GM21423 (cell line): ENCODE results near the gene TAF11L11.
"Not testable (repeated sequence)": the region's sequence is repeated elsewhere in the genome, so short reads cannot be mapped to it uniquely, and the experiment has no call there.

Experiments used
- ATAC-seq: cut with Tn5 transposase; IDR thresholded peaks from one replicate; pipeline ENCODE4 v1.9.1; 2021; ENCODE audit warnings: mild to moderate bottlenecking, moderate library complexity; ENCODE audit not compliant: unreplicated experiment

The TAF11L11 gene

DNA sequence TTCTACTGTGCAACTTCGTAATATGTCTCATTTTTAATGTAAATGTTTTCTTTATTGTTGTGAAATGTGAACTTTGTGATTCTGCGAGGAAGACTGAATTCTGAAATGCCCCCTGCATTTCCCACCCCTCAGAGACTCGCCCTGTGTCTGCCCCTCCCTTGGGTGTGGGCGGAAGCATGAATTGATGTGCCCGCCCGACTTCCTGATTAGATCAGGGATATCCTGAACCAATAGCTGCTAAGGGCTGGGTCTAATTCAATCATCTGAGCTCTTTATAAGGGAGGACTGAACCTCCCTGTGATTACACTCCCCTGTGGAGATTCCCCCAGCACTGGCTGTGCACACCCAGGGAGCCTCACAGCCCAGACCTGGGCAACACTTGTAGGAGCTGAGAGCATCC, at the start of gene TAF11L11:
Gene TAF11L11 (plus strand): TSS at position 304 of the 400 bp plus-strand sequence.
- not testable (repeated sequence) for ATAC-seq

DNA sequence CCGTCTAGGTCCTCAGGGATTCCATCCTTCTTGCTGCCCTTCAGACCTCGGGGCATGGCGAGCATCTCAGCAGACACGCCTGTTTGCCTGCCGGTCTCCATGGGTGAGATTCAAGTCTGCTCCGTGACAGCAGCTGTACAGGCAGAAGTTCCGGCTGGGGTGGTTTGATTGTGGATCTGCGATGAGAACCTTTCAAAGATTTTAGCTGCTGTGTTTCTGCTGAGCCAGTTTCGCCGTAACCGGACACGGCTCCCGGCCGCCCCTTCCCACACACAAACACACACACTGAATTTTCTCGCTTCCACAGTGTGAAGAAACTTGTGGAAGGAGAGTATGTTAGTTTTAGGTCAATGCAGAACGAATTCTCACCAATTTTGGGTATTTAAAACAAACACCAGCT, 18.3 kb upstream of the TAF11L11 start, which contains the start of gene TAF11L7:
Gene TAF11L7 (minus strand): TSS at position 101 of the 400 bp plus-strand sequence.
- not testable (repeated sequence) for ATAC-seq

DNA sequence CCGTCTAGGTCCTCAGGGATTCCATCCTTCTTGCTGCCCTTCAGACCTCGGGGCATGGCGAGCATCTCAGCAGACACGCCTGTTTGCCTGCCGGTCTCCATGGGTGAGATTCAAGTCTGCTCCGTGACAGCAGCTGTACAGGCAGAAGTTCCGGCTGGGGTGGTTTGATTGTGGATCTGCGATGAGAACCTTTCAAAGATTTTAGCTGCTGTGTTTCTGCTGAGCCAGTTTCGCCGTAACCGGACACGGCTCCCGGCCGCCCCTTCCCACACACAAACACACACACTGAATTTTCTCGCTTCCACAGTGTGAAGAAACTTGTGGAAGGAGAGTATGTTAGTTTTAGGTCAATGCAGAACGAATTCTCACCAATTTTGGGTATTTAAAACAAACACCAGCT, 13.1 kb upstream of the TAF11L11 start, which contains the start of gene TAF11L8:
Gene TAF11L8 (minus strand): TSS at position 101 of the 400 bp plus-strand sequence.
- not testable (repeated sequence) for ATAC-seq

DNA sequence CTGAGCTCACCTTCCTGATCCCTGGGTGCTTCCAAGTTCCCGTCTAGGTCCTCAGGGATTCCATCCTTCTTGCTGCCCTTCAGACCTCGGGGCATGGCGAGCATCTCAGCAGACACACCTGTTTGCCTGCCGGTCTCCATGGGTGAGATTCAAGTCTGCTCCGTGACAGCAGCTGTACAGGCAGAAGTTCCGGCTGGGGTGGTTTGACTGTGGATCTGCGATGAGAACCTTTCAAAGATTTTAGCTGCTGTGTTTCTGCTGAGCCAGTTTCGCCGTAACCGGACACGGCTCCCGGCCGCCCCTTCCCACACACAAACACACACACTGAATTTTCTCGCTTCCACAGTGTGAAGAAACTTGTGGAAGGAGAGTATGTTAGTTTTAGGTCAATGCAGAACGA, 9.7 kb upstream of the TAF11L11 start, which contains the start of gene TAF11L9:
Gene TAF11L9 (minus strand): TSS at position 140 of the 400 bp plus-strand sequence.
- not testable (repeated sequence) for ATAC-seq

DNA sequence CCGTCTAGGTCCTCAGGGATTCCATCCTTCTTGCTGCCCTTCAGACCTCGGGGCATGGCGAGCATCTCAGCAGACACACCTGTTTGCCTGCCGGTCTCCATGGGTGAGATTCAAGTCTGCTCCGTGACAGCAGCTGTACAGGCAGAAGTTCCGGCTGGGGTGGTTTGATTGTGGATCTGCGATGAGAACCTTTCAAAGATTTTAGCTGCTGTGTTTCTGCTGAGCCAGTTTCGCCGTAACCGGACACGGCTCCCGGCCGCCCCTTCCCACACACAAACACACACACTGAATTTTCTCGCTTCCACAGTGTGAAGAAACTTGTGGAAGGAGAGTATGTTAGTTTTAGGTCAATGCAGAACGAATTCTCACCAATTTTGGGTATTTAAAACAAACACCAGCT, 6.3 kb upstream of the TAF11L11 start, which contains the start of gene TAF11L10:
Gene TAF11L10 (minus strand): TSS at position 101 of the 400 bp plus-strand sequence.
- not testable (repeated sequence) for ATAC-seq

DNA sequence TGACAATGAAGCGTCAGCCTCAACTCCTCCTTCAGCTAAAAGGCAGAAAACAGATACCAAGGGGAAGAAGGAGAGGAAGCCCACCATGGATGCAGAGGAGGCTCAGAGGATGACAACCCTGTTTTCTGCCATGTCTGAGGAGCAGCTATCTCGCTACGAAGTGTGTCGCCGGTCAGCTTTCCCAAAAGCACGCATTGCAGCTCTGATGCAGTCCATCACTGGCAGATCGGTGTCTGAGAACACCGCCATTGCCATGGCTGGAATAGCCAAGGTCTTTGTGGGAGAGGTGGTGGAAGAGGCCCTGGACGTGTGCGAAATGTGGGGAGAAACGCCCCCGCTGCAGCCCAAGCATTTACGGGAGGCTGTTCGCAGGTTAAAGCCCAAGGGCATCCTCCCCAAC, 968 bp downstream of the TAF11L11 start:
- ATAC-seq = no peak

DNA sequence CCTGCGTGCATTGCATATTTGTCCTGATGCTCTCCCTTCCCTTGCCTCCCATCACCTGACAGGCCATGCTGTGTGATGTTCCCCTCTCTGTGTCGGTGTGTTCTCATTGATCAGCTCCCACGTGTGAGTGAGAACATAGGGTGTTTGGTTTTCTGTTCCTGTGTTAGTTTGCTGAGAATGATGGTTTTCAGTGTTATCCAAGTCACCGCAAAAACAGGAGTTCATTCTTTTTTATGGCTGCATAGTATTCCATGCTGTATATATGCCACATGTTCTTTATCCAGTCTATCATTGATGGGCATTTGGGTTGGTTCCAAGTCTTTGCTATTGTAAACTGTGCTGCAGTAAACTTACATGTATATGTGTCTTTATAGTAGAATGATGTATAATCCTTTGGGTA, 3.5 kb downstream of the TAF11L11 start:
- ATAC-seq = not testable (repeated sequence)

DNA sequence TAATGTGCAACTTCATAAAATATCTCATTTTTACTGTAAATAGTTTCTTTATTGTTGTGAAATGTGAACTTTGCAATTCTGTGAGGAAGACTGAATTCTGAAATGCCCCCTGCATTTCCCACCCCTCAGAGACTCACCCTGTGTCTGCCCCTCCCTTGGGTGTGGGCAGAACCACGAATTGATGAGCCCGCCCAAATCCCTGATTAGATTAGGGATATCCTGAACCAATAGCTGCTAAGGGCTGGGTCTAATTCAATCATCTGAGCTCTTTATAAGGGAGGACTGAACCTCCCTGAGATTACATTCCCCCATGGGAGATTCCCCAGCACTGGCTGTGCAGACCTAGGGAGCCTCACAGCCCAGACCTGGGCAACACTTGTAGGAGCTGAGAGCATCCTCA, 6.1 kb downstream of the TAF11L11 start, which contains the start of gene TAF11L12:
Gene TAF11L12 (plus strand): TSS at position 301 of the 400 bp plus-strand sequence.
- not testable (repeated sequence) for ATAC-seq

DNA sequence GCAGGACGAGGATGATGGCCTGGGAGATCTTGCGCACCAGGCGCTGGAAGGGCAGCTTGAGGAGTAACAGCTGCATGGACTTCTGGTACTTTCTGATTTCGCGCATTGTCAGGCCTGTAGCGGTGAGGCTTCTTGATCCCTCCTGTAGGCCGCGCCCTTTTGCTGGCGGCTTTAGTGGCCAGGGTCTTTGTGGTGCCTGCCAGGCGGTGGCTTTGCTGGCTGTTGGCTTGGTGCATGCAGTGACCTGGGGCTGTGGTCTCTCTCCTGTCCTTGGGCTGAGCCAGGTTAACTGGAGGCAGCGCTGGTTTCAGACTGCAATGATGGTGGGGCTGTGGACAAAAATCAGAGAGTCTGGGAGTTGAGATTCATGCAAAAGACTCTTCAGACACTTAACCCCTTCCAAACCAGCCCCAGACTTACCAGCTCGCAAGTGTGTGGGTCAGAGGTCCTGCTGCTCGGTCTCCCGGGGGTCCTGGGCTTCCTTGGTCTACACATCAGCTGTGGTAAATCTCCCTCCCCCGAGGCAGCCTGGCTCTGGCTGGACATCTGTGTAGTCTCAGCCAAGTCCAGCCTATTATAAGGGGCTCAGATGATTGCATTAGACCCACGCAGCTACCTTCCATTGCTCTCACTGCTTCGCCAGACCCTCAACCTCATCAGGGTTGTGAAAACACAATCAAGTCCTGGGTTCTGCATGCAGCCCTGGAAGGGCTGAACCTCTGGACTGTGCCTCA, 11.1 kb downstream of the TAF11L11 start:
- no peak for ATAC-seq

DNA sequence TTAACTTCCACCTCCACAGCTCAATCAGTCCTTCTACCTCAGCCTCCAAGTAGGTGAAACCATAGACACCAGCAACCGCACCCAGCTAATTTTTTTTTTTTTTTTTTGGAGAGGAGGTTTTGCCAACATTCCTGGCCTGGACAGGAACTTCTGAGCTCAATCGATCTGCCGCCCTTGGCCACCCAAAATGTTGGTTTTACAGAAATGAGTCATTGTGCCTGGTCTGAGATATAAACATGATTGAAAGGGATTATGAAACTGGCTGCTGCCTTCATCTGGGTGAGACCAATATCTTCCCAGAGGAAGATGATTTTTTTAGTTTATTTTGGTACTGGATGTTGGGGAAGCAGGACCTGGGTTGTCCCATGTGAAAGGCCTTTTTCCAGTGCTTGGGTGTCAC, 15.4 kb downstream of the TAF11L11 start:
- no peak for ATAC-seq

DNA sequence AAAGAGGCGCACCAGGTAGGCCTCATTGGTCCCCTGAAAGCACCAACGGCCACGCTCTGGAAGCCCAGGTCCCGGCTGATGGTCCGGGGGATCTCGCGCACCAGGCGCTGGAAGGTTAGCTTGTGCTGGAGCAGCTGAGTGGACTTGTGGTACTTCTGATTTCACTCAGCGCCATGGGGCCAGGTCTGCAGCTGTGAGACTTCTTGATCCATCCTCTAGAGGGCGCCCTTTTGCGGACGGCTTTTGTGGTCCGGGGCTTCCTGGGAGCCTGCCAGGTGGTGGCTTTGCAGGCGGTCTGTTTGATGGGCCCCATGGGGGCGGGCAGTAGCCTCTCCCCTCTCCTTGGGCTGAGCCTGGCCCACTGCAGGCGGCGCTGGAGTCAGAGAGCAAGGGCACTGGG, 16.6 kb downstream of the TAF11L11 start:
- ATAC-seq = no peak

DNA sequence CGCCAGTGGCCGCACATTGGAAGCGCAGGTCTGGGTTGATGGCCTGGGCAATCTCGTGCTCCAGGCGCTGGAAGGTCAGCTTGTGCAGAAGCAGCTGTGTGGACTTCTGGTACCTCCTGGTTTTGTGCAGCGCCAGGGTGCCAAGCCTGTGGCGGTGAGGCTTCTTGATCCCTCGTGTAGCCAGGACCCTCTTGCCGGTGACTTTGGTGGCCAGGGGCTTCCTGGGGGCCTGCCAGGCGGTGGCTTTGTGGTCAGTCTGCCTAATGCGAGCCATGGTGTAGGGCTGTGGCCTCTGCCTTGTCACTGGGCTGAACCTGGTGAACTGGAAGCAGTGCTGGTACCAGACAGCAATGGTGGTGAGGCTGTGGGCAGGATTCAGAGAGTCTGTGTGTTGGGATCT, 21.7 kb downstream of the TAF11L11 start:
- no peak for ATAC-seq

DNA sequence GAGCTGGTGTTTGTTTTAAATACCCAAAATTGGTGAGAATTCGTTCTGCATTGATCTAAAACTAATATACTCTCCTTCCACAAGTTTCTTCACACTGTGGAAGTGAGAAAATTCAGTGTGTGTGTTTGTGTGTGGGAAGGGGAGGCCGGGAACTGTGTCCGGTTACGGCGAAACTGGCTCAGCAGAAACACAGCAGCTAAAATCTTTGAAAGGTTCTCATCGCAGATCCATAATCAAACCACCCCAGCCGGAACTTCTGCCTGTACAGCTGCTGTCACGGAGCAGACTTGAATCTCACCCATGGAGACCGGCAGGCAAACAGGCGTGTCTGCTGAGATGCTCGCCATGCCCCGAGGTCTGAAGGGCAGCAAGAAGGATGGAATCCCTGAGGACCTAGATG, 27.8 kb downstream of the TAF11L11 start, which contains the start of gene TAF11L13:
Gene TAF11L13 (plus strand): TSS at position 301 of the 400 bp plus-strand sequence.
- not testable (repeated sequence) for ATAC-seq

DNA sequence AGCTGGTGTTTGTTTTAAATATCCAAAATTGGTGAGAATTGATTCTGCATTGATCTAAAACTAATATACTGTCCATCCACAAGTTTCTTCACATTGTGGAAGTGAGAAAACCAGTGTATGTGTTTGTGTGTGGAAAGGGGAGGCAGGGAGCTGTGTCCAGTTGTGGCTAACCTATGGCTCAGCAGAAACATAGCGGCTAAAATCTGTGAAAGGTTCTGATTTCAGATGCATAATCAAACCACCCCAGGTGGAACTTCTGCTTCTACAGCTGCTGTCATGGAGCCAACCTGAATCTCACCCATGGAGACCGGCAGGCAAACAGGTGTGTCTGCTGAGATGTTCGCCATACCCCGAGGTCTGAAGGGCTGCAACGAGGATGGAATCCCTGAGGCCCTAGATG, 30.2 kb downstream of the TAF11L11 start, which contains the start of gene TAF11L14:
Gene TAF11L14 (plus strand): TSS at position 301 of the 400 bp plus-strand sequence.
- ATAC-seq = no peak

DNA sequence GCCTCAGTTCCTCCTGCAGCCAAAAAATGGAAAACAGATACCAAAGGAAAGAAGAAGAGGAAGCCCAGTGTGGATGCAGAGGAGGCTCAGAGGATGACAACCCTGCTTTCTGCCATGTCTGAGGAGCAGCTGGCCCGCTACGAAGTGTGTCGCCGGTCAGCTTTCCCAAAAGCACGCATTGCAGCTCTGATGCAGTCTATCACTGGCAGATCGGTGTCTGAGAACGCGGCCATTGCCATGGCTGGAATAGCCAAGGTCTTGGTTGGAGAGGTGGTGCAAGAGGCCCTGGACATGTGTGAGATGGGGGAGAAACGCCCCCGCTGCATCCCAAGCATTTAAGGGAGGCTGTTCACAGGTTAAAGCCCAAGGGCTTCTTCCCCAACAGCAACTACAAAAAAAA, 45.2 kb downstream of the TAF11L11 start:
- not testable (repeated sequence) for ATAC-seq

DNA sequence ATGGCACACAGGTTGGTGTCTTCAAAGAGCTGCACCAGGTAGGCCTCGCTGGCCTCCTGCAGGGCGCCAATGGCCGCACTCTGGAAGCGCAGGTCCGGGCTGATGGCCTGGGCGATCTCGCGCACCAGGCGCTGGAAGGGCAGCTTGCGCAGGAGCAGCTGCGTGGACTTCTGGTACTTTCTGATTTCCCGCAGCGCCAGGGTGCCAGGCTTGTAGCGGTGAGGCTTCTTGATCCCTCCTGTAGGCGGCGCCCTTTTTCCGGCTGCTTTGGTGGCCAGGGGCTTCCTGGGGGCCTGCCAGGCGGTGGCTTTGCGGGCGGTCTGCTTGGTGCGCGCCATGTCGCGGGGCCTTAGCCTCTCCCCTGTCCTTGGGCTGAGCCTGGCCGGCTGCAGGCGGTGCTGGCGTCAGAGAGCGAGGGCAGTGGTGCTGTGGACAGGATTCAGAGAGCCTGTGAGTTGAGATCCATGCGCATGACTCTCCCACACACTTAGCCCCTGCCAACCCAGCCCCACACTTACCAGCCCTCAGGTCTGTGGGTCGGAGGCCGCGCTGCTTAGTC, 51.3 kb downstream of the TAF11L11 start:
- not testable (repeated sequence) for ATAC-seq
